RCC 7860 (cell line): ENCODE measurements around the gene NCOA3.
"Not testable (repeated sequence)": the region's sequence is repeated elsewhere in the genome, so short reads cannot be mapped to it uniquely, and the experiment has no call there.

ENCODE experiments used
- DNase-seq: peaks from one replicate; pipeline ENCODE4 v3.0.0-alpha.2; 2015; ENCODE audit warnings: low spot score
- FAIRE-seq: peaks from 2 replicates; lab custom pipeline; 2012; peaks lifted over from hg19 to GRCh38; lab: Jason Lieb, UNC

NCOA3 gene

DNA sequence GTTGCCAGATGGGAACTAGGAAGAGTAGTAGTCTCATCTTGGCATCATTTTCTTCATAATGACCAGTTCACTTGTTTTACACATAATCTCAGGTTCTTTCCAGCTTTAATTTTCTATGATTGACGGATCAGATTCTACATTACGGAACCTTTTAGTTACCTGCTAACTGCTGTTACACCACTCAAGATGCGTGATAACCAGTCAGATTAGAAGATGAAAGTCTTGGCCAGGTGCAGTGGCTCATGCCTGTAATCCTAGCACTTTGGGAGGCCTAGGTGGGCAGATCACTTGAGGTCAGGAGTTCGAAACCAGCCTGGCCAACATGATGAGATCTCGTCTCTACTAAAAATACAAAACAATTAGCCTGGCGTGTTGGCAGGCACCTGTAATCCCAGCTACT lies 92.5 kb downstream of the NCOA3 start:
- DNase-seq: no peak
- no peak for FAIRE-seq

DNA sequence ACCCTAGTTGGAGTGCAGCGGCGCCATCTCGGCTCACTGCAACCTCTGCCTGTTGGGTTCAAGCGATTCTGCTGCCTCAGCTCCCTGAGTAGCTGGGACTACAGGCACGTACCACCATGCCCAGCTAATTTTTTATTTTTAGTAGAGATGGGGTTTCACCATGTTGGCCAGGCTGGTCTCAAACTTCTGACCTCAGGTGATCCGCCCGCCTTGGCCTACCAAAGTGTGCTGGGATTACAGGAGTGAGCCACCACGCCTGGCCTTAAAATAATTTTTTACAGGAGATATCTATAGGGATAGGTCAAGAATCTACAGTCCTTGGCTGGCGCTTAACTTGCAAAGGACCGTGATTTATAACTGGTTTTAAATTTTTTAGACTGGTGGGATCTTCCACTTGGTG lies 93.5 kb downstream of the NCOA3 start:
- not testable (repeated sequence) for FAIRE-seq

DNA sequence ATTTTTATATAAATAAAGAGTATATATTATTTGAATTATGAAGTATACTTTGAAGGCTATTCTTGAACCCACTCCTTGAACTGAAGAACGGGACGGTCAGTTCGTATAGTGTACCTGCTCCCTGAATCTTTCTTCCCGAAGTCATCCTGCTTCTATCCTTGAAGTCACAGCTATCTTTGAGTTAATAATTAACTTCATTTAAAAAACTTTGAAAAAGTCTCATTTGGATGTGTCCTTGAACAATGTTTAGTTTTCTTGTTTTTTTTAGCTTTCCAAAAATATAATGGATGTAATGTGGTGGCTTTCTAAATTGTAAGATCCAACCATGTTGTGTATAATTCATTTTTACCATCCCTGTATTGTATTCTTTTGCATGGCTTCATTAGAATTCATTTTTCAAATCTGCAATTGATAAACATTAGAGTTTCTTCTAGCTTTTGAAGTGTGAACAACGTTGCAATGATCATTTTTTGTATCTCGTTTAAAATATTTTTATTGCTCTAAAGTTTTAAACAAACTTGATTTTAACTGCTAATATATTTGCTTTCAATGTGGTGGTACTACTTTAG lies 94.4 kb downstream of the NCOA3 start:
- FAIRE-seq (peak; percentile 7), DNase-seq (no peak)

More for the DNA sequence above, 93.5 kb downstream of the NCOA3 start:
- not testable (repeated sequence) for DNase-seq

DNA sequence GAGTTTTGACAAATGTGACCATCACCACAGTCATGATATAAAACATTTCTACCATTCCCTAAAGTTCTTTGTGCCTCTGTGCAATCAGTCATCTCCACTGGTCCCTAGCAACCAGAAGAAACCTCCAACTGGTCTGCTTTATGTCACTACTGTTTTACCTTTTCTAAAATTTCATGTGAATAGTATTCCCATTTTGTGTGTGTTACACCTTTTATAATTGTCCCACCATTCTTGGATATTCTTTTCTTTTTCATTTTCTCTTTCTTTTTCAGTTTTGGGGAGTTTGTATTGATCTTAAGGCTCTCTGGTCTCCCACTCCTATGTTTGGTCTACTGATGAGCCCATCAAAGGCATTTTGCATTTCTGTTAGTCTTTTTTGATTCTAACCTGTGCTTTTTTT lies 95.4 kb downstream of the NCOA3 start:
- FAIRE-seq: no peak

DNA sequence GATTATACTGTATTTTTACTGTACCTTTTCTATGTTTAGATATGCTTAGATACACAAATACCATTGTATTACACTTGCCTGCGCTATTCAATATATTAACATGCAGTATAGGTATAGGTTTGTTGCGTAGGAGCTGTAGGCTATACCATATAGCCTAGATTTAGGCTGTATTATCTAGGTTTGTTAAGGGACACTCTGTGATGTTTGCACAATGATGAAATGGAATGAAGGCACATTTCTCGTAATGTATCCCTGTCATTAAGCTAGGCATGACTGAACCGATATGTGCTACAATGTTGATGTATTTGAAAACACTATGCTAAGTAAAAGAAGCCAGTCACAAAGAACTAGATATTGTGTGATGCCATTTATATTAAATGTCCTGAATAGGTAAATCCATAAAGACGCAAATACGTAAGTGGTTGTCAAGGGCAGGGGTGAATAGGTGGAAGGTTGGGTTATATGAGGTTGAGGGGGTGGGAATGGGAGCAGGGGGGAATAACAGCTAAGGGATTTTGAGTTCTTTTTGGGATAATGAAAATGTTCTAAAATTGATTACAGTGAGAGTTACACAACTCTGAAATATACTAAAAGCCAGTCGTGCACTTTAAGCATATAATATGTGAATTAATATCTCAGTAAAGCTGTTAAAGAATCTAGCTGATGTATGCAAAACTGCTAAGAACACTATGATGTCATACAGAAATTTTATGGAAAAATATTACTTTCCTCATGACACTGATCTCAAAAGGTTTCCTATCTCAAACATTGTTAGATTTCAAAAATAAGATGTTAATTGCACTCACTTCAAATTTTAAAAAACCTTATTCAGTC lies 97.4 kb downstream of the NCOA3 start:
- DNase-seq (no peak), FAIRE-seq (no peak)

More for the DNA sequence above, 95.4 kb downstream of the NCOA3 start:
- DNase-seq: no peak

DNA sequence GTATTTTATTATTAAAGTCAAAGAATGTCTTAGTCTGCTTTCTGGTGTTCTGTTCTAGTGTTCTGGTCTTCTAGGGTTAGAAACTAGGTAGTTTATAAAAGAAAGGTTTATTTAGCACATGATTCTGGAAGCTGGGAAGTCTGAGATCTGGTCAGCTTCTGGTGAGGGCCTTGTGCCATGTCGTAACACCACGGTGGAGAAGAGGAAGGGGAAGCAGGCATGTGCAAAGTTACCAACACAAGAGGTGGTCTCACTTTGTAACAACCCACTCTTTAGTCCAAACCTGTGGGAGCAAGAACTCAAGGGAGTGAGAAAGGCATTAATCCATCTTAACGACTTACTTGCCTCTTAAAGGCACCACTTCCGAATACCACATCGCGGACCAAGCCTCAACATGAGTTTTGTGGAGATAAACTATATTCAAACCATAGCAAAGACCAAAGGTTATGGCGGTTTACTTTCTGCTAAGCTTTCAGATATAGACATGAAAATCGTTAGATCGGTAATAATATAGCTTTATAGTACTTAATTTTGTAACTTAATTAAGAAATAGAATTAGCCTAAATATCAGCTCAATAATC lies 99.4 kb downstream of the NCOA3 start:
- FAIRE-seq (no peak), DNase-seq (no peak)

DNA sequence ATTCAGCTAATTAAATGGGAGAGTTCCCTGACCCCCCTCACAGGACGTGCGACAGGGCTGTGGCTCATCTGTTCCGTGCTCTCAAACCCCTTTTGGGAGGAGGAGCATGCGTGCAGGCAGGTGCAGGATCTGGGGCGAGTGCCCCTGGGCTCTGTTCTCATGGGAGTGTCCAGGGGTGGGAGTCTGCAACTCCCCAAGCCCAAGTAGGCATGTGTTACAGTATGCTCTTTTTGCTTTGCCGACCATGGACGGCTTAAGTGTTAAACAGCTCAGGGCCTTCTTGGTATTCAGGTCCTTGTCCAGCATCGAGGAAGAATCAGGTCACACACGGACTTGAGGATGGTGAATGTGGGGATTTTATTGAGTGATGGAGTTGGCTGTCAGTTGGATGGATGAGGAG lies 101.6 kb downstream of the NCOA3 start:
- FAIRE-seq: no peak

DNA sequence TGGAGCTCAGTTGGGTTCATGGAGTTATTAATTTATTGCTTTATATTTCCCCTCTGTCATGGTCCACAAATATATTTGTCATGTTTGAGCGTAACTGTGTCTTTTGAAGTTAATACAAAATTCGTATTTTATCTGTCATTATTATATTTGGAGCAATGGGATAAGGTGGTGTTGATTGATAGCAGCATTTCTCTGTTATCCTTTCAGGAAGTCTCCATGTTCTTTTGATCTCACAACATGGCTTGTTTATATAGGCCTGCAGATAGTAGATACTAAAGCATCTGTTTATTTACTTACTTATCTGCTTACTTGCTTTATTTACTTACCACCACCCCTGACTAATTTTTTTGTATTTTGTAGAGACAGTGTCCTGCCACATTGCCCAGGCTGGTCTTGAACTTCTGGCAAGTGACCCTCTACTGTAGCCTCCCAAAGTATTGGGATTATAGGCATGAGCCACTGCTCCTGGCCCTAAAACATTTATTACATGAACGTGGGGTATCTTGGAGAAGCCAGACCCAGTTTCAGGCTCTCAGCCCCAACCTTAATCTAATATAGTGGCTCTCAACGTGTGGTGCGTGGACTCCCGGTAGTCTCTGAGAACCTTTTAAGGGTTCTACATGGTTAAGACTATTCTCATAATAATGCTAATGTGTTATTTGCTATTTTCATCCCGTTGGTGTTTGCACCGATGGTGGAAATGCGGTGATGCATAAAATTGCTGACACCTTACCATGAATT lies 104.2 kb downstream of the NCOA3 start:
- DNase-seq (no peak), FAIRE-seq (no peak)

More for the DNA sequence above, 101.6 kb downstream of the NCOA3 start:
- no peak for DNase-seq

DNA sequence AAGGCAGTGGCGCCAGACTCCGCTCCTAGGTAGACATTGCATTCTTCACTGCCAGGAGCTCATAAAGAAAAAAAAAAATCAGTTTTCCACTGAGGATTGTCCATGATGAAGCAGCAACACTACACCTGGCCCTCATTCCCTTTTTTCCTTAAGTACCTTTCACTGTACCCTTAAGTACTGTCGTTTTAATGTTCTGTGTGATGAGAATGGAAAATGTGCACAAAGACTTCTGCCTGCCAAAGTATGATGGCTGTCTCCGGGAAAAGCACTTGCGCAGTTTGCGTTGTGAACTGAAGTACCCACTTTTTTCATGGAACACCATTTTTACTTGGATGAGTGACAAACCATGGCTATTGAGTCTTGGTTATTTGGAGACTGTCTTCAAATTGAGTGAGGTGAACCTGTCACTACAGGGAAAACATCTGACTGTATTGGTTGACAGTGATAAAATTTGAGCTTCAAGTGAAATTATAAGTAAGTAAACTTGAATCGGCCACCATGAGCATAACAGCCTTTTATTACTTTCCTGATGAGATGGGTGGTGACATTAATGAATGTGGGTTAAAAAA lies 104.8 kb downstream of the NCOA3 start:
- DNase-seq (no peak), FAIRE-seq (no peak)

DNA sequence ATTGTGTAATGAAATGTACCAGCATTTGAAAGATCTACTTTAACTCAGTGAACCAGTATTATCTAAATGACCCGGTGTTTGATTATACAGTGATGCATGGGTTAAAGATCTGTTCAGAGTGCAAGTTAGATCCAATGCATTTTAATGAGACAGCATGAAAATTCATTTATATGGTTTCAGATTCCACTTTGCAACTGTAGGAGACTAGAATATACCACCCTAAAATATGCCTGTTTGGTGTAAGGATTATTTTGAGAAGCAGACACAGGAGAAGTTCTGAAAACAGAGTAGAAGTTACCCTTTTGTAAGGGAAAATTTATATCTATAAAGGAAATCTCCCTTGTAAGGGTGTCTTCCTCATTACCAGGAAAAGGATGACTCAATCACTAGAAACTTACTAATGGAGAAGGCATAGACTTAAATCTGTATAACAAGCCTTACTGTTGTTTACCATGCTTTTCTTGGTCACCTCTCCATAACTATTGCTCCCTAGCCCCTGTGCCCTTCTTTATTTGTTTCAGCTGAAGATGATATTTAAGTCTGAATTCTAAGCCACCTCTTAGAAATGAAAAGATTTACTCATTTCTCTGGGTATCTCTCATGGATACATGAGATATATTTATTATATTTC lies 105.4 kb downstream of the NCOA3 start:
- peak; percentile 24 for DNase-seq
- no peak for FAIRE-seq

DNA sequence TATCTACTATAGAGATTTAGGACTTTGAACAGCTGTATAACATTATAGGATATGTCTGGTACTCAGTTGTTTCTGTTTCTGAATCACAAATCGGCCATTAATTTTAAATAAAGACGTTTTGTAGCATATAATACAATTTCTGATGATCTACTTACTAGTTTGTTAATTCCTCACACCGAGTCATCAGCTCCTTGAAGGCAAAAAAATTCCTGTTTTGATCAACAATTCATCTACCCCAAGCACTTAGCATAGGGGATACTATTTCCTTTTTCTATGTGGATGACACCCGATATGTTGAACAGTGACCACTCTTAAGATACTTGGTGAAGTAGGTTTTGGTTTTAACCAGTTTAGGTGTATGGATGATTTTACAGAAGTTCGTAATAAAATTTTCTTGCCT lies 107.3 kb downstream of the NCOA3 start:
- DNase-seq (no peak), FAIRE-seq (no peak)

DNA sequence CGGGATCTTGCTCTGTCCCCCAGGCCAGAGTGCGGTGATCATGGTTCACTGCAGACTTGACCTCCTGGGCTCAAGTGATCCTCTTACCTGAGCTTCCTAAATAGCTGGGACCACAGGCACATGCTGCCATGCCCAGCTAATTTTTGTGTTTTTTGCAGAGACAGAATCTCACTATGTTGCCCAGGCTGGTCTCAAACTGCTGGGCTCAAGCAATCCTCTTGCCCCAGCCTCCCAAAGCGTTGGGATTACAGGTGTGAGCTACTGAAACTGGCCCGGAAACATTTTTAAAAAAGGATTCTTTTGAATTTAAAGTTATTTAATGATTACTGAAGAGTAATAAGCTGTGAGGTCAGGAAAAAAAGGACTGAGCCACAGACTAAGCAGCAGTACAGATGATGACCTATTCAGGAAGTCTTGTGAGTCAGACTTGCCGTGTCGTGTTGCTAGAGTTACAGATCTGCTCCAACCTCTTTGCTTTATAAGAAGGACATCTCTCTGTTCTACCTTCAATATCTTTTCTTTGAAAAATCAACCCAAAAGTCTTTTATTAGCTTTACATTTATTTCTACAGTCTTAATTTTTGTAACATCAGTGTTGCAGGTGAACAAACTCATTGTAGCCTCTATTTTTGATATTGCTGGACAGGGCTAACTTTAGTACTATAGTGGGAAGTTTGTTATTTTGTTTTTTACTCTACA lies 108.7 kb downstream of the NCOA3 start:
- peak; percentile 91 for DNase-seq

DNA sequence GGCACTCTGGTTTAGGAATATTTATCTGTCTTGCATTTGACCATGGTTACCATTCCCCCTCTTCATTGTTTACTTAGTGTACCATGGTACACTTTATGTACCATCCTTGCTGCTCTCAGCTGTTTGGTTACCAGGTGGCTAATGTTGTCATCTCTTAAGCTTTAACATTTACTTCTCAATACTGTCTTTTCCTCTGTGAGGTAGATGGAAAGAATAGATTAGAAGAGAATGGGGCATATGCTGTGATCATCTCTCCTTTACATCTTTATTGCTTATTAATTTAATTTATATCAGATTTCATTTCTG lies 109.2 kb downstream of the NCOA3 start:
- DNase-seq (peak; percentile 16), FAIRE-seq (no peak)

More for the DNA sequence above, 108.7 kb downstream of the NCOA3 start:
- FAIRE-seq: peak; percentile 89

DNA sequence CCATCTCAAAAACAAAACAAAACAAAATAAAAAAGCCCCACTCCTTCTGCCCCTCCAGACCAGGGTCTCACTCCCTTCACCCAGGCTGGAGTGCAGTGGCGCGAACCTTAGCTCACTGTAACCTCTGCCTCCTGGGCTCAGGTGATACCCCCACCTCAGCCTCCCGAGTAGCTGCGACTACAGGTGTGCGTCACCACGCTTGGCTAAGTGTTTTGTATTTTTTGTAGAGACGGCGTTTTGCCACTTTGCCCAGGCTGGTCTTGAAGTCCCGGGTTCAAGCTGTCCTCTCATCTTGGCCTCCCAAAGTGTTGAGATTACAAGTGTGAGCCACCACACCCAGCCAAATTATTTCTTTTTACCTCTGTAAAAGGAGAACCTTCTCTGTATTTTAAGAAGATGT lies 110.1 kb downstream of the NCOA3 start:
- FAIRE-seq: no peak
- DNase-seq: no peak

DNA sequence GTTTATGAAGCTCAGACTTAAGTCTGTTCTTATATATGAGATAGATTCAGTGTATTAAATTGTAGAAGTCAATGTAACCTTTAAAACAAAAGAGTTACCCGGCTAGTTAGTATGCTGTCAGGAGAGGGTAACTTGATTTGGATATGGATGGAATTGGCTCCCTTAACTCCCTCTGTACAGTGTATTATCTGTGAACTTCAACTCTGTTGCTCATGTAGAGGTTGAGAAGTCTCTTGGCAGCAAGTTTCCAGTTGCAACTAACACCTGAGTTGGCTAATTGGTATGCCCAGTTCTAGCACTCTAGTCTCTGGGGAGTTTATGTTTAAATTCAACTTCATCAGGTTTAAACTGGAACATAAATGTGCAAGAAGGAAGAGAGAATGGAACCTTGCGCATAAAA lies 111.0 kb downstream of the NCOA3 start:
- DNase-seq (no peak), FAIRE-seq (no peak)

DNA sequence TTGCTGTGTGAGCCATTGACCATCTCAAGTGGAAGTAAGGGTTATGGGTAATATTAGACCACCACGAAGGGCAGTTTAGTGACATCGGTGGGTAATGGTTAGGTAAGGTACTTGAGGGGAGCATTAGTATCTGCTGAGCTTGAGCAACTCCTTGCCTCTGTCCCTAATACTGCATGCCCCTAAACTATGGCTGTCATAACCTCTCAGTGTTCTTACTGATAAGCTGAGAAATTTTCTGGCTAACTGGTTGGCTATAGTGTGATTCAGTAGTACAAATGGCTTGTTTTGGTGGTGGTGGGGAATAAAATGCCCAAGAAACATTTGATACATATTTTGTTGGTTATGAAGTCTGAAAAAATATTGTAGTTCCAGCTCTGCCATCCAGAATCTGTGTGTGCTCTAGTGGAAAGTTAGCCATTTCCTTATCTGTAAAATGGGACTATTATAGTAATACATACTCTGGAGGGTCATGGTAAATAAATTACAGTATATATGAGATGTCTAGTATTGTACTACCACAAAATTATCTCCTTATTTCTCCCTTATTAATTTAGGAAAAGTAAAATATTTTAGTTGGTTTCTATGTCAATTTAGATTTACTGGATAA lies 113.1 kb downstream of the NCOA3 start:
- FAIRE-seq: no peak
- no peak for DNase-seq

DNA sequence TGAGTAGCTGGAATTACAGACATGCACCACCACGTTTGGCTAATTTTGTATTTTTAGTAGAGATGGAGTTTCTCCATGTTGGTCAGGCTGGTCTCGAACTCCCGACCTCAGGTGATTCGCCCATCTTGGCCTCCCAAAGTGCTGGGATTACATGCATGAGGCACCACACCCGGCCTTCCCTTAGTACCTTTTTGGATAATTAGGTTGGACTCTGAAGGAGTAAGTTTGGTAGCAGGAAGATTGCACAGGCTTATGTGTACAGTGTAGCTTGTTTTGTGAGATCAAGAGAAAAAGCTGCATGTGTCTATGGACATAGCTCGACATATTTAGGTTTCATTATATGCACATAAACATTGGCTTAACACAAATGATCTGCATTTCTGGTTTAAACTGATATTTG lies 116.8 kb downstream of the NCOA3 start:
- DNase-seq (no peak), FAIRE-seq (no peak)

DNA sequence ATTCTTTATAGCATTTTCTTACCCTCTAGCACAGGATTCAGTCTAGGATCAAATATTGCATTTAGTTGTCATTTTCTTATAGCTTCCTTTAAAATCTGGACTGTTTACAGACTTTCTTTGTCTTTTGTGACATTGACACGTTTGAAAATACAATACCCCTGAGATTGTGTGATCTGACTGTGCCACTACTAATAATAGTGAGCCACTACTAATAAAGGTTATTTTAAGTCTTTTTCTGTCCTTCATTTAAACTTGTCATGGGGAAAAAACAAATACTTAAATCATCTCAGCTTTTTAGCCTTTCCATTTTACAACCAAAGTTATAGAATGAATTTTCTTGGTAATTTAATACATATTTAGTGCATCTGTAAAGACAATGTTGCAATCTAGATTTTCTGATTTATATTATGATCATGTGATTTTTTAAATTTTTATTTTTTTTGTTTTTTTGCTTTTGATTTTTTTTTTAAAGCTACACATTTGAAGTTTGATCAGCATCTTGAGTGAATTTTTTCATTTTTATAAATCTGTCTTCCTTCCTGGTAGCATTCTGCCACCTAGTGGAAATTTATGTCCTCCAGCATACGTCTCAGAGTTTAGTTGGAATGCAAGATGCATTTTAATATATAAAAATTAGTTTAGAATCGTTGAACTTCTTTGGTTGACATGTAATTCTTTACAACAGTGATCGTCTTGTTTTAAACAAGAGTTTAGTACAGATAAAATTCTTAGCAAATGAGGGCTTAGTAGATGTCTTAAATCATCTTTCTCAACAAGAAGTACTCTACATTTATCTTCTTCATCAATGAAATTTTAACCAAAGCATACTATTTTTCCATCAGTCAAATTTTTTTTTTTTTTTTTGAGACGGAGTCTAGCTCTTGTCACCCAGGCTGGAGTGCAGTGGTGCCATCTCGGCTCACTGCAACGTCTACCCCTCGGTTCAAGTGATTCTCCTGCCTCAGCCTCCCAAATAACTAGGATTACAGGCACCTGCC lies 119.4 kb downstream of the NCOA3 start:
- FAIRE-seq (peak; percentile 90), DNase-seq (peak; percentile 52)
